A673 (cell line): ENCODE data around the gene TTI1. TPM values are rescaled to one million over a fixed set of nuclear protein-coding genes. Genes with fewer than 3 reads are reported as not detected.

Experiments
- BruUV-seq: library from RNA; stranded (reverse); fragments of 400-500 nt; replicated peaks from 2 replicates; lab custom pipeline; 2021; lab: Mats Ljungman, UMichigan
- CTCF ChIA-PET: fragments of 300-600 bp; sonication (Branson Sonifier 250); formaldehyde crosslinking; loops from one replicate; lab custom pipeline; 2022; ENCODE audit warnings: antibody characterized with exemption; lab: Charles Lee
- POLR2A ChIA-PET: fragments of 300-600 bp; sonication (Branson Sonifier 250); formaldehyde crosslinking; loops from one replicate; lab custom pipeline; 2022; ENCODE audit warnings: antibody characterized with exemption; ENCODE audit not compliant: low non-redundant PET; lab: Charles Lee
- DNase-seq: peaks from one replicate; pipeline ENCODE4 v3.0.0-alpha.2; 2015; ENCODE audit warnings: low spot score
- H3K27ac ChIP-seq: fragments of 200-600 bp; sonication (generic); 2 replicates; pipeline ENCODE4 v1.5.1; 2016; ENCODE audit warnings: mixed run types, low read depth, mild to moderate bottlenecking, mixed read lengths, antibody characterized with exemption, low read length; ENCODE audit not compliant: poor library complexity, severe bottlenecking
- H3K27me3 ChIP-seq: fragments of 200-600 bp; sonication (generic); replicated peaks from 2 replicates; pipeline ENCODE4 v1.6.1; 2017; ENCODE audit warnings: mixed run types, low read depth, mild to moderate bottlenecking, mixed read lengths, antibody characterized with exemption, low read length; ENCODE audit not compliant: insufficient read depth, poor library complexity
- H3K36me3 ChIP-seq: fragments of 200-600 bp; sonication (generic); 2 replicates; pipeline ENCODE4 v1.6.1; 2016; ENCODE audit warnings: mixed run types, mild to moderate bottlenecking, mixed read lengths, antibody characterized with exemption, low read length; ENCODE audit not compliant: insufficient read depth, poor library complexity, severe bottlenecking
- H3K4me1 ChIP-seq: fragments of 200-600 bp; sonication (generic); 2 replicates; pipeline ENCODE4 v1.6.1; 2017; ENCODE audit warnings: mixed run types, mild to moderate bottlenecking, mixed read lengths, antibody characterized with exemption, low read length; ENCODE audit not compliant: insufficient read depth, poor library complexity, severe bottlenecking
- H3K4me3 ChIP-seq: fragments of 200-600 bp; sonication (generic); 2 replicates; pipeline ENCODE4 v1.5.1; 2016; ENCODE audit warnings: low read depth, mixed run types, mild to moderate bottlenecking, mixed read lengths, low read length; ENCODE audit not compliant: poor library complexity, severe bottlenecking
- H3K9me3 ChIP-seq: fragments of 200-600 bp; sonication (generic); 2 replicates; pipeline ENCODE4 v1.6.1; 2016; ENCODE audit warnings: mixed run types, low read depth, mild to moderate bottlenecking, mixed read lengths, antibody characterized with exemption, low read length; ENCODE audit not compliant: poor library complexity, severe bottlenecking
- CTCF ChIP-seq: fragments of 300-800, 200-600 bp; sonication (generic); conservative IDR thresholded peaks from 2 replicates; pipeline ENCODE4 v1.5.1; 2017; ENCODE audit warnings: low read depth, mild to moderate bottlenecking, antibody characterized with exemption, low read length, moderate library complexity, mixed read lengths
- EZH2 ChIP-seq: fragments of 200-600 bp; sonication (generic); IDR thresholded peaks from 2 replicates; pipeline ENCODE4 v1.6.1; 2017; ENCODE audit warnings: borderline replicate concordance, low read depth, mild to moderate bottlenecking, mixed read lengths, antibody characterized with exemption, low read length; ENCODE audit not compliant: poor library complexity, severe bottlenecking
- intact Hi-C: fragments of 100-400 bp; cut with micrococcal nuclease; formaldehyde crosslinking; loops from one replicate; pipeline ENCODE4 v1.10.0; 2022; ENCODE audit not compliant: unreplicated experiment
- total RNA-seq: library from RNA; stranded (reverse); gene quantifications from 2 replicates; pipeline ENCODE4 v1.2.3, GENCODE V29; 2021

Gene TTI1
- total RNA-seq, 1 experiment from 2014 or later = 40.3 TPM

DNA sequence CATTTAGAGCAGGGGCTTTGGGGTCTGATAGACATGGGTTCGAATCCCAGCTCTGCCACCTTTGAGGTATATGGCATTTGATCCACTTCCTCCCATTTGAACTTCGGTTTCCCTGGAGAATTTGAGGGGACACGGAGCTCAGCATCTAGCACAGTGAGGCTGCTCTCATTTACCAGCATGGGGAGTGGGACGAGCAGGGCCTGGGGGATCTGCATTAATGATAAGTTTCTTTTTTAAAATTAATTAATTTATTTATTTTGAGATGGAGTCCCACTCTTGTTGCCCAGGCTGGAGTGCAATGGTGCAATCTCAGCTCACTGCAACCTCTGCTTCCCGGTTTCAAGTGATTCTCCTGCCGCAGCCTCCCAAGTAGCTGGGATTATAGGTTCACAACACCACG lies 77.7 kb downstream of the TTI1 start:
- Histone ChIP-seq H3K27me3 (no peaks in the 10 kb centered on the region), H3K4me3 (no peak overlapping the region), H3K4me1 (peaks cover 9% of the 10 kb centered on the region), H3K27ac (no peak overlapping the region), H3K36me3 (no peaks in the 10 kb centered on the region), H3K9me3 (no peaks in the 10 kb centered on the region)
- ChIA-PET POLR2A (no interaction called here), CTCF (no interaction called here)
- intact Hi-C loops = no loop called here
- TF ChIP-seq CTCF (no peak), EZH2 (no peak)
- BruUV-seq = no TSS peak
- no peak for DNase-seq

GRCh38 chr20:37954626-37955025 lies 78.6 kb downstream of the TTI1 start:
- intact Hi-C loops = no loop called here
- no peak for DNase-seq
- Histone ChIP-seq H3K27ac (no peak overlapping the region), H3K36me3 (no peaks in the 10 kb centered on the region), H3K4me3 (no peak overlapping the region), H3K4me1 (peaks cover 9% of the 10 kb centered on the region), H3K27me3 (no peaks in the 10 kb centered on the region), H3K9me3 (no peaks in the 10 kb centered on the region)
- ChIA-PET POLR2A (no interaction called here), CTCF (no interaction called here)
- BruUV-seq = no TSS peak
- no peak for TF ChIP-seq EZH2
- no peak for TF ChIP-seq CTCF

GRCh38 chr20:37954190-37954589 lies 79.1 kb downstream of the TTI1 start:
- no peaks in the 10 kb centered on the region for H3K27me3 ChIP-seq
- no TSS peak for BruUV-seq
- CTCF ChIA-PET = no interaction called here
- no peak overlapping the region for H3K4me3 ChIP-seq
- intact Hi-C loops = no loop called here
- POLR2A ChIA-PET = no interaction called here
- no peaks in the 10 kb centered on the region for H3K9me3 ChIP-seq
- no peak overlapping the region for H3K27ac ChIP-seq
- TF ChIP-seq CTCF (no peak), EZH2 (no peak)
- no peak for DNase-seq
- peaks cover 9% of the 10 kb centered on the region for H3K4me1 ChIP-seq
- H3K36me3 ChIP-seq = no peaks in the 10 kb centered on the region
